Uterus (tissue), 4 donors: ENCODE data around the gene GALNT18. TPM values are rescaled to one million over a fixed set of nuclear protein-coding genes. Genes with fewer than 3 reads are reported as not detected.

Experiments
- DNase-seq, 2 donors: peaks; one replicate each; pipeline ENCODE4 v3.0.0-alpha.2; 2019 to 2020
- H3K27ac ChIP-seq, 2 donors: fragments of 200-600 bp; sonication (generic); 1 replicate in 1 of 2; 2 replicates in 1 of 2; pipeline ENCODE4 v1.5.1; 2016 to 2018
- H3K27me3 ChIP-seq, 2 donors: fragments of 200-600 bp; sonication (generic); one replicate each; pipeline ENCODE4 v1.5.1; 2018 to 2019; ENCODE audit warnings: control low read depth in 1 of 2
- H3K36me3 ChIP-seq, 2 donors: fragments of 200-600 bp; sonication (generic); one replicate each; pipeline ENCODE4 v1.5.1; 2019; ENCODE audit warnings: control low read depth in 1 of 2
- H3K4me1 ChIP-seq, 2 donors: fragments of 200-600 bp; sonication (generic); one replicate each; pipeline ENCODE4 v1.5.1; 2018 to 2019; ENCODE audit warnings: control low read depth in 1 of 2
- H3K4me3 ChIP-seq, 2 donors: fragments of 200-600 bp; sonication (generic); 1 replicate in 1 of 2; 2 replicates in 1 of 2; pipeline ENCODE4 v1.5.1; 2018 to 2019; ENCODE audit warnings: mild to moderate bottlenecking in 1 of 2
- H3K9me3 ChIP-seq, 2 donors: fragments of 200-600 bp; sonication (generic); one replicate each; pipeline ENCODE4 v1.5.1; 2019; ENCODE audit warnings: control low read depth in 1 of 2
- POLR2A ChIP-seq, 2 donors: fragments of 450-650 bp; IDR thresholded peaks; one replicate each; pipeline ENCODE4 v1.6.1; 2016; ENCODE audit warnings: antibody characterized with exemption in 2 of 2, mild to moderate bottlenecking in 1 of 2, moderate library complexity in 1 of 2
- intact Hi-C: fragments of 100-400 bp; cut with DNase I; formaldehyde crosslinking; loops from one replicate; pipeline ENCODE4 v1.15.1; 2023; ENCODE audit warnings: low total_unique reads
- total RNA-seq, 4 donors: library from RNA; depleted of rRNA in 3 of 4; stranded (reverse); fragments of >200 nt in 3 of 4; gene quantifications; one replicate each; pipeline versions ENCODE4 v1.1.0 to v1.2.4, GENCODE V29; 2014 to 2023
- TF ChIP-seq, protein P1 (sequence below), 4 experiments: fragments of 200-600 bp in 2 of 4; fragments of 450-650 bp in 2 of 4; sonication (generic) in 2 of 4; IDR thresholded peaks; one replicate each; pipeline ENCODE4 v1.5.1; 2016 to 2019; ENCODE audit warnings: antibody characterized with exemption in 4 of 4, mild to moderate bottlenecking in 2 of 4, moderate library complexity in 1 of 4
- donor health status: DM: yes; HTN: yes; CAD: no.

Gene GALNT18
- total RNA-seq, 4 donors from 2014 or later = 21.4 to 35.1 (median 27.3) TPM

DNA sequence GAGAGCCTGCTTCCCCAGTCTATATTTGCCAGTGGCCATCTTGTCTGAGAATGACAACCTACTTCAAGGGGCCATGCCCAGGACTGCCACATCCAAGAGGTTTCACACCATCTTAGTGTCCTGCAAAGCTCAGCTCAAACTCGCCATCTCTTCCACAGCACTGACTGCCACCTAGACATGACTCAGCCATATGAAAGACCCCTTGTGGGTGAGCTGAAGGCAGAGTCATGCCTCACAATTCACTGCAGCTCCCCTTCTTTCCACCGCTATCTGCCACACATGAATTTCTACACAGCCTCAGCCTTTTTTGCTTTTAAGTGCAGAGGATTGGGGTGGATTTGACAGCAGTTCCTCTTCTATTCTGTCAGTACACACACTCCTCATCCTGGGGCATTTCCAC lies 127.5 kb downstream of the GALNT18 start:
- Histone ChIP-seq H3K9me3 (no peaks in the 10 kb centered on the region), H3K4me1 (no peaks in the 10 kb centered on the region), H3K27ac (no peak overlapping the region), H3K27me3 (no peaks in the 10 kb centered on the region), H3K4me3 (no peak overlapping the region), H3K36me3 (no peaks in the 10 kb centered on the region)
- TF ChIP-seq, protein P1, sequence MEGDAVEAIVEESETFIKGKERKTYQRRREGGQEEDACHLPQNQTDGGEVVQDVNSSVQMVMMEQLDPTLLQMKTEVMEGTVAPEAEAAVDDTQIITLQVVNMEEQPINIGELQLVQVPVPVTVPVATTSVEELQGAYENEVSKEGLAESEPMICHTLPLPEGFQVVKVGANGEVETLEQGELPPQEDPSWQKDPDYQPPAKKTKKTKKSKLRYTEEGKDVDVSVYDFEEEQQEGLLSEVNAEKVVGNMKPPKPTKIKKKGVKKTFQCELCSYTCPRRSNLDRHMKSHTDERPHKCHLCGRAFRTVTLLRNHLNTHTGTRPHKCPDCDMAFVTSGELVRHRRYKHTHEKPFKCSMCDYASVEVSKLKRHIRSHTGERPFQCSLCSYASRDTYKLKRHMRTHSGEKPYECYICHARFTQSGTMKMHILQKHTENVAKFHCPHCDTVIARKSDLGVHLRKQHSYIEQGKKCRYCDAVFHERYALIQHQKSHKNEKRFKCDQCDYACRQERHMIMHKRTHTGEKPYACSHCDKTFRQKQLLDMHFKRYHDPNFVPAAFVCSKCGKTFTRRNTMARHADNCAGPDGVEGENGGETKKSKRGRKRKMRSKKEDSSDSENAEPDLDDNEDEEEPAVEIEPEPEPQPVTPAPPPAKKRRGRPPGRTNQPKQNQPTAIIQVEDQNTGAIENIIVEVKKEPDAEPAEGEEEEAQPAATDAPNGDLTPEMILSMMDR (IDR thresholded peaks at IDR 0.05) = no peak
- TF ChIP-seq POLR2A (IDR thresholded peaks at IDR 0.05) = no peak
- intact Hi-C loops = no loop called here
- DNase-seq = no peak

DNA sequence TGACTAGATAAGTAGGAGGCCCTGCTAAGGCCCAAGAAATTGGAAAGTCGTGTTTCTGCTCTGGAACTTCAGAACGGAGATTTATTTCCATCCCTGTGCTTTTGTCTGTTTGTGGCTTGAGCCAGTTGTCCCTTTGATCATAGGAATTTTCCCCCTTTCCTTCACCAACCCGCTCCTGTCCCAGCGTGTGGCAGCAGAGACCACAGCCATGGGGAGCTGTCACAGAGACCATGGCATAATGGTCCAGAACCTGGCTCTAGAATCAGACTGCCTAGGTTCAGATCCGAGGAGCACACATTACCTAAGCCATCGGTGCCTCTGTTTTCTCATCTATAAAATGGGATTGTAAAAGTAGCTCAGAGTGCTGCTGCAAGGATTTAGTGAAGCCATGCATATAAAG lies 128.1 kb downstream of the GALNT18 start:
- H3K27ac ChIP-seq = no peak overlapping the region
- no peak for TF ChIP-seq POLR2A (IDR thresholded peaks at IDR 0.05)

DNA sequence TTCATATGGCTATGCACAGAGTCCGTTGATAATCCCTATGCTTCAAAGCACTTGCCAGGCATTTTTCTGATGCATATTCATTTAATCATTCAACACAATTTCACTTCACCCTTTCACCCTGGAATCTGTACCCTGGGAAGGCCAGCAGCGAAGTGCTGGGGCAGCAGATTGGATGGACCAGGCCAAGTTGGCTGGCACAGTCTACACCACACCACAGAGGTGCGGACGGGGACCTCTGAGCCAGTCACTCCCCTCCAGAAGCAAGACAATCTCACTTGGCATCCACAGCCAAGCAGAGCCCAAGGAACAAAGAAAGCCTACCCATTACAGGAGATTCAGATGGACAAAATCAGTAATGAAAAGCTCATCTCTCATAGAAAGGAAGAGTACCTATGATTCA lies 130.2 kb downstream of the GALNT18 start:
- H3K4me3 ChIP-seq = no peak overlapping the region
- no peaks in the 10 kb centered on the region for H3K9me3 ChIP-seq
- no peaks in the 10 kb centered on the region for H3K36me3 ChIP-seq
- no peaks in the 10 kb centered on the region for H3K27me3 ChIP-seq
- H3K4me1 ChIP-seq = no peaks in the 10 kb centered on the region
- intact Hi-C loops = no loop called here
- DNase-seq = no peak
- TF ChIP-seq, protein P1 (IDR thresholded peaks at IDR 0.05) = no peak
- TF ChIP-seq POLR2A (IDR thresholded peaks at IDR 0.05) = no peak
- H3K27ac ChIP-seq = no peak overlapping the region

More for the DNA sequence above, 128.1 kb downstream of the GALNT18 start:
- DNase-seq = no peak
- intact Hi-C loops = no loop called here
- no peak overlapping the region for H3K4me3 ChIP-seq
- no peaks in the 10 kb centered on the region for H3K27me3 ChIP-seq
- H3K36me3 ChIP-seq = no peaks in the 10 kb centered on the region
- no peaks in the 10 kb centered on the region for H3K4me1 ChIP-seq
- no peaks in the 10 kb centered on the region for H3K9me3 ChIP-seq

DNA sequence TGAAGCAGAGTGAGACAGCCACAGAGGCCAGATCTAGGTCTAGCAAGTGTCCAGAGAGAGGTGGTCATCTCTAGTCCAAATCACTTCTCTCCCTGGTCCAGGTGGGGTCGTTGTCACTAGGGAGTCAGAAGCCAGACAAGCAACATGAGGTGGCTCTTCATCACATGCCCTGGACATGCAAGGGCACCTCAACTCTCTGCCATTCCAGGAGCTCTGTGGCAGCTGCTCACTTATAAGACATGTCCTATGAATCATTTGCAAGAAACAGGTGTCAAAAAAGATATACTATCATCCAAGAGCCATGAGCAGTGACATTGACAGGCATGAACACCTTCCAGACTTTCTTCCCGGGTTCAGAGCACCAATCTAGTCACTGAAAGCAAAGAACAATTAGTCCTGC lies 130.8 kb downstream of the GALNT18 start:
- TF ChIP-seq POLR2A (IDR thresholded peaks at IDR 0.05) = no peak
- TF ChIP-seq, protein P1 (IDR thresholded peaks at IDR 0.05) = no peak

DNA sequence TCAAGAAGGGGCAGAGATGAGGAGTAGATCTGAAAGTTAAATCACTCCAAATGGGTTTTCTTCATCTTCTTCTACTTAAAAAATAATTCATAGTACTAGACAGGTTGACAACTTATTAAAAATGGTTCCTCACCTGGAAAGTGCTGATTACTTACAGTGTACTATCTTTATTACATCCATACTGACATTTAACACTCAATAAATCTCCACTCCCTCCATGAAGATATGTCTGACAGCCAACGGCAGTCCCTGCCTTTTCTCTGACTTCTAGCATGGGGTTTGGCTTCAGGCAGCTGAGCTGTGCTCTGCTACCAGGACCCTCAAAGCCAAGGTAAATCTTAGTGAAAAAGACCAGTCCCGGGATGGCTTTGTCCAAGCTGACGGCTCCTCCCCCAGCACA lies 135.4 kb downstream of the GALNT18 start:
- TF ChIP-seq, protein P1 (IDR thresholded peaks at IDR 0.05) = no peak
- TF ChIP-seq POLR2A (IDR thresholded peaks at IDR 0.05) = no peak
- no peak overlapping the region for H3K27ac ChIP-seq
- no peaks in the 10 kb centered on the region for H3K27me3 ChIP-seq
- H3K4me1 ChIP-seq = no peaks in the 10 kb centered on the region
- no peaks in the 10 kb centered on the region for H3K36me3 ChIP-seq
- H3K9me3 ChIP-seq = no peaks in the 10 kb centered on the region
- DNase-seq = no peak
- intact Hi-C loops = no loop called here
- H3K4me3 ChIP-seq = no peak overlapping the region

More for the DNA sequence above, 130.8 kb downstream of the GALNT18 start:
- H3K9me3 ChIP-seq = no peaks in the 10 kb centered on the region
- no peaks in the 10 kb centered on the region for H3K4me1 ChIP-seq
- H3K27ac ChIP-seq = no peak overlapping the region
- no peaks in the 10 kb centered on the region for H3K27me3 ChIP-seq
- no peak overlapping the region for H3K4me3 ChIP-seq
- intact Hi-C loops = no loop called here
- no peak for DNase-seq
- H3K36me3 ChIP-seq = no peaks in the 10 kb centered on the region

DNA sequence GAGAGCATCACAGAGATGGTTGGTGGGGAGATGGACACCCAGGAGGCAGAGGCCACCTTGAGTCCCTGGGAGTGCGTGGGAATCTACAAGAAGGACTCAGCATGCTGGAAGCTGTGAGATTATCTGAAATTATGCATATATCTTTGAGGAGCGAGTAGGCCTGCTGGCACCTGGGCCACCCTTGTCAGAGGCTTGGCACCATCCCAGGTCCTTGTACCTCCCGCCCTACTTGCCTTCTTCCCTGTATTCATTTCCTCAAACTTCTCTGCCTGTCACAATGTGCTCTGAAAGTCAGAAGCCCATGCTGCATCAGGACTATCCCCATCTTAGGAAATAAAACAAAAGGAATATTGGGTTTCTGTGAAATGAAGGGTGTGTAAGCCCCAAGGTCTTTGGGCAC lies 135.8 kb downstream of the GALNT18 start:
- no peak overlapping the region for H3K27ac ChIP-seq
- no peak for DNase-seq
- H3K27me3 ChIP-seq = no peaks in the 10 kb centered on the region
- TF ChIP-seq, protein P1 (IDR thresholded peaks at IDR 0.05) = no peak
- no peak for TF ChIP-seq POLR2A (IDR thresholded peaks at IDR 0.05)
- intact Hi-C loops = no loop called here
- no peak overlapping the region for H3K4me3 ChIP-seq
- no peaks in the 10 kb centered on the region for H3K9me3 ChIP-seq
- no peaks in the 10 kb centered on the region for H3K4me1 ChIP-seq
- H3K36me3 ChIP-seq = no peaks in the 10 kb centered on the region
